HFFc6 (cell line): ENCODE measurements around the gene SUPT20HL1. TPM values are rescaled to one million over a fixed set of nuclear protein-coding genes. Genes with fewer than 3 reads are reported as not detected.
"Not testable (repeated sequence)": the region's sequence is repeated elsewhere in the genome, so short reads cannot be mapped to it uniquely, and the experiment has no call there.

Experiments
- DNase-seq: peaks from one replicate; pipeline ENCODE4 v3.0.0-alpha.2; 2018
- H3K27ac Mint-ChIP-seq: 2 replicates; pipeline ENCODE4 v1.8.0; 2020; ENCODE audit warnings: mild to moderate bottlenecking, mixed read lengths
- H3K27me3 Mint-ChIP-seq: 2 replicates; pipeline ENCODE4 v1.8.0; 2021; ENCODE audit warnings: mild to moderate bottlenecking, moderate library complexity, mixed read lengths; ENCODE audit not compliant: insufficient read depth
- H3K36me3 Mint-ChIP-seq: 2 replicates; pipeline ENCODE4 v1.8.0; 2021; ENCODE audit warnings: low read depth, mixed read lengths
- H3K4me1 Mint-ChIP-seq: 2 replicates; pipeline ENCODE4 v1.8.0; 2020; ENCODE audit warnings: low read depth, mixed read lengths
- H3K4me3 Mint-ChIP-seq: 2 replicates; pipeline ENCODE4 v1.8.0; 2020; ENCODE audit warnings: mild to moderate bottlenecking, moderate library complexity, mixed read lengths
- H3K9me3 Mint-ChIP-seq: 2 replicates; pipeline ENCODE4 v1.8.0; 2020; ENCODE audit warnings: mild to moderate bottlenecking, mixed read lengths
- CTCF ChIP-seq: fragments of 200-600 bp; sonication (generic); IDR thresholded peaks from 2 replicates; pipeline ENCODE4 v1.5.0; 2021; ENCODE audit warnings: antibody characterized with exemption, mild to moderate bottlenecking
- total RNA-seq, 6 experiments: library from RNA; stranded (reverse); fragmentation: NEBNext Ultra II Directional; extraction: Animal tissue kit (Norgen Biotek cat#: 25700); gene quantifications; 2 replicates in 1 of 6; 3 replicates in 5 of 6; pipeline ENCODE4 v1.2.3, GENCODE V29; 2021

Gene SUPT20HL1
- total RNA-seq, 6 experiments from 2014 or later, result not detected

GRCh38 chrX:24378706-24379105 is 18.3 kb downstream of the SUPT20HL1 start:
- Mint-ChIP-seq H3K36me3 (no peaks in the 10 kb centered on the region), H3K4me3 (no peak overlapping the region), H3K27ac (no peak overlapping the region), H3K4me1 (no peaks in the 10 kb centered on the region), H3K27me3 (peaks cover 2% of the 10 kb centered on the region), H3K9me3 (no peaks in the 10 kb centered on the region)
- no peak for TF ChIP-seq CTCF
- DNase-seq, result no peak

- no peaks in the 10 kb centered on the region for H3K4me1 Mint-ChIP-seq
- no peak for DNase-seq
- no peaks in the 10 kb centered on the region for H3K9me3 Mint-ChIP-seq
- H3K27me3 Mint-ChIP-seq, result peaks cover 7% of the 10 kb centered on the region
- H3K27ac Mint-ChIP-seq, result no peak overlapping the region
- no peak overlapping the region for H3K4me3 Mint-ChIP-seq
- no peak for TF ChIP-seq CTCF
- H3K36me3 Mint-ChIP-seq, result no peaks in the 10 kb centered on the region
Measured at GRCh38 chrX:24380262-24381187, 20.1 kb downstream of the SUPT20HL1 start.

GRCh38 chrX:24382315-24382714 is 21.9 kb downstream of the SUPT20HL1 start:
- not testable (repeated sequence) for H3K4me1 Mint-ChIP-seq, H3K27ac Mint-ChIP-seq, H3K4me3 Mint-ChIP-seq, H3K36me3 Mint-ChIP-seq, H3K9me3 Mint-ChIP-seq, DNase-seq
- peaks cover 17% of the 10 kb centered on the region for H3K27me3 Mint-ChIP-seq

- Mint-ChIP-seq H3K4me1 (no peaks in the 10 kb centered on the region), H3K27me3 (peaks cover 29% of the 10 kb centered on the region), H3K36me3 (no peaks in the 10 kb centered on the region), H3K4me3 (no peak overlapping the region), H3K27ac (no peak overlapping the region), H3K9me3 (no peaks in the 10 kb centered on the region)
- DNase-seq, result no peak
- TF ChIP-seq CTCF, result no peak
Measured at GRCh38 chrX:24387724-24388123, 27.3 kb downstream of the SUPT20HL1 start.

GRCh38 chrX:24391389-24391788 is 30.9 kb downstream of the SUPT20HL1 start:
- no peak for TF ChIP-seq CTCF
- no peak overlapping the region for H3K4me3 Mint-ChIP-seq

GRCh38 chrX:24391843-24392242 is 31.4 kb downstream of the SUPT20HL1 start:
- Mint-ChIP-seq H3K36me3 (no peaks in the 10 kb centered on the region), H3K4me3 (no peak overlapping the region), H3K9me3 (no peaks in the 10 kb centered on the region), H3K4me1 (no peaks in the 10 kb centered on the region), H3K27ac (no peak overlapping the region), H3K27me3 (peaks cover 21% of the 10 kb centered on the region)
- no peak for DNase-seq
- no peak for TF ChIP-seq CTCF

More at GRCh38 chrX:24391389-24391788, 30.9 kb downstream of the SUPT20HL1 start:
- Mint-ChIP-seq H3K4me1 (no peaks in the 10 kb centered on the region), H3K36me3 (no peaks in the 10 kb centered on the region), H3K27ac (no peak overlapping the region), H3K27me3 (peaks cover 22% of the 10 kb centered on the region), H3K9me3 (no peaks in the 10 kb centered on the region)
- DNase-seq, result no peak
